Suprapubic skin (tissue), 4 donors: ENCODE results near the gene KCNJ1. TPM values are rescaled to one million over a fixed set of nuclear protein-coding genes. Genes with fewer than 3 reads are reported as not detected.

Experiments used
- DNase-seq, 2 donors: peaks; one replicate each; pipeline ENCODE4 v3.0.0-alpha.2; 2019; ENCODE audit warnings: low spot score in 2 of 2
- H3K27ac ChIP-seq: fragments of 200-600 bp; sonication (generic); one replicate; pipeline ENCODE4 v1.5.1; 2019
- H3K27me3 ChIP-seq: fragments of 200-600 bp; sonication (generic); one replicate; pipeline ENCODE4 v1.5.1; 2019
- H3K36me3 ChIP-seq: fragments of 200-600 bp; sonication (generic); one replicate; pipeline ENCODE4 v1.5.1; 2019
- H3K4me1 ChIP-seq: fragments of 200-600 bp; sonication (generic); one replicate; pipeline ENCODE4 v1.5.1; 2019
- H3K4me3 ChIP-seq: fragments of 200-600 bp; sonication (generic); one replicate; pipeline ENCODE4 v1.5.1; 2019; ENCODE audit warnings: mild to moderate bottlenecking
- H3K9me3 ChIP-seq: fragments of 200-600 bp; sonication (generic); one replicate; pipeline ENCODE4 v1.5.1; 2019
- CTCF ChIP-seq, 2 donors: fragments of 200-600 bp in 1 of 2; fragments of 450-650 bp in 1 of 2; sonication (generic) in 1 of 2; IDR thresholded peaks; one replicate each; pipeline ENCODE4 v1.5.1; 2016 to 2019; ENCODE audit warnings: antibody characterized with exemption in 2 of 2, mild to moderate bottlenecking in 1 of 2, moderate library complexity in 1 of 2
- EP300 ChIP-seq: sonication (generic); formaldehyde crosslinking; IDR thresholded peaks from one replicate; pipeline ENCODE4 v1.6.1; 2017; ENCODE audit warnings: antibody characterized with exemption
- POLR2A ChIP-seq, 2 donors: fragments of 450-650 bp; IDR thresholded peaks; one replicate each; pipeline ENCODE4 v1.6.1; 2017; ENCODE audit warnings: antibody characterized with exemption in 2 of 2, mild to moderate bottlenecking in 2 of 2, moderate library complexity in 2 of 2
- POLR2AphosphoS5 ChIP-seq, 3 donors: sonication (generic); formaldehyde crosslinking; IDR thresholded peaks; one replicate each; pipeline ENCODE4 v1.6.1; 2017; ENCODE audit warnings: antibody characterized with exemption in 3 of 3
- WGBS: methylation state at CpG from one replicate; pipeline ENCODE4 v1.1.5; 2018; 5-methylcytosine and 5-hydroxymethylcytosine counted together
- total RNA-seq, 4 donors: library from RNA; depleted of rRNA; stranded (reverse); fragments of >200 nt; gene quantifications; one replicate each; pipeline ENCODE4 v1.1.0, GENCODE V29; 2016

Gene KCNJ1
- total RNA-seq, 4 donors from 2014 or later, result 0.18 to 3.0 TPM; not detected in 2

- H3K4me3 ChIP-seq, result no peak overlapping the region
- 47% methylated on average over 4 of the region's 4 CpGs for WGBS
- H3K36me3 ChIP-seq, result no peaks in the 10 kb centered on the region
- no peaks in the 10 kb centered on the region for H3K27me3 ChIP-seq
- no peak overlapping the region for H3K27ac ChIP-seq
- no peak for TF ChIP-seq EP300
- no peak for TF ChIP-seq POLR2A (IDR thresholded peaks at IDR 0.05)
- no peak for TF ChIP-seq CTCF (IDR thresholded peaks at IDR 0.05)
- DNase-seq, result no peak
- H3K4me1 ChIP-seq, result peaks cover 18% of the 10 kb centered on the region
- H3K9me3 ChIP-seq, result no peaks in the 10 kb centered on the region
Observed at GRCh38 chr11:128900468-128900867, 33.4 kb upstream of the KCNJ1 start.

DNA sequence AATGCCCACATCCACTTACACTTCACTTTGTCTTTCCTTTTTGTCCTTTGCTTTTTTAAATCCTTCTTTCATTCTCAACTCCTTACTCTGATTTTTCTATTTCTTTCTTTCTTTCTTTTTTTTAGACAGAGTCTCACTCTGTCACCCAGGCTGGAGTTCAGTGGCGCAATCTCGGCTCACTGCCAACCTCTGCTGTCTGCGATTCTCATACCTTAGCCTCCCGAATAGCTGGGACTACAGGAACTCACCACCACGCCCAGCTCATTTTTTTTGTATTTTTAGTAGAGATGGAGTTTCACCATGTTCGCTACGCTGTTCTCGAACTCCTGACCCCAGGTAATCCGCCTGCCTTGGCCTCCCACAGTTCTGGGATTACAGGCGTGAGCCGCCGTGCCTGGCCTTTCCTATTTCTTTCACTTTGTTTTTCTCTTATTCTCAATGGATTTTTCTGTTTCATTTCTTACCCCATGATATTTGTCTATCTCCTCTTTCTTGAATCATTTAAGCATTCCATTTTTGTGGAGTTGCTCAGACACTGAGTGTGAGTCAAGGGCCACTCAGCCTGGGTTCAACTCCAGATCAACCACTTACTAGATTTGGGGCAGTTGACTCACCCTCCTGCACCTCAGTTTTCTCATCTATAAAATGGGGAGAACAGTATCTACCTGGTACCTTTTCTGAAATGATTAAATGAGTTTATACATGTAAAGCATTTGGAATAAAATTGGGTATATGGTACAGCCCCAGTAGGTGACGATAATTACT lies 31.7 kb upstream of the KCNJ1 start:
- Histone ChIP-seq H3K36me3 (no peaks in the 10 kb centered on the region), H3K4me1 (peaks cover 9% of the 10 kb centered on the region), H3K4me3 (no peak overlapping the region), H3K27me3 (no peaks in the 10 kb centered on the region), H3K9me3 (no peaks in the 10 kb centered on the region), H3K27ac (no peak overlapping the region)
- no peak for DNase-seq
- WGBS, result 76% methylated on average over 13 of the region's 13 CpGs
- TF ChIP-seq POLR2AphosphoS5 (IDR thresholded peaks at IDR 0.05) (no peak), POLR2A (IDR thresholded peaks at IDR 0.05) (no peak)

DNA sequence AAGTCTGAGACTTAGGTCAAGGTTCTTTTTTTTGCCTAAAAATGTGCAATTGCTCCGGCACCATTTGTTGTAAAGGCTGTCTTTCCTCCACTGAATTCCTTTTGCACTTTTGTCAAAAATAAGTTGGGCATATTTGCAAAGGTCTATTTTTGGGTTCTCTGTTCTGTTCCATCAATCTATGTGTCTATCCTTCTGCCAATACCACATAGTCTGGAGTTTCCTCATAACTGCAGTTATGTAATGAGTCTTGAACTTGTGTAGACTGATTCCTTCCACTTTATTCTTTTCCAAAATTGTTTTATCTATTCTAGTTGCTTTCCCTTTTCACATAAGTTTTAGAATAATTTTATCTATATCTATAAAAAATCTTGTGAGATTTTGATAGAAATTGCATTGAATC lies 30.7 kb upstream of the KCNJ1 start:
- 62% methylated on average over 1 of the region's 1 CpG for WGBS
- DNase-seq, result no peak
- no peak overlapping the region for H3K27ac ChIP-seq
- H3K36me3 ChIP-seq, result no peaks in the 10 kb centered on the region
- no peaks in the 10 kb centered on the region for H3K9me3 ChIP-seq
- no peaks in the 10 kb centered on the region for H3K27me3 ChIP-seq
- TF ChIP-seq CTCF (IDR thresholded peaks at IDR 0.05) (no peak), POLR2AphosphoS5 (IDR thresholded peaks at IDR 0.05) (no peak), EP300 (no peak), POLR2A (IDR thresholded peaks at IDR 0.05) (no peak)
- no peak overlapping the region for H3K4me3 ChIP-seq
- H3K4me1 ChIP-seq, result peaks cover 14% of the 10 kb centered on the region

DNA sequence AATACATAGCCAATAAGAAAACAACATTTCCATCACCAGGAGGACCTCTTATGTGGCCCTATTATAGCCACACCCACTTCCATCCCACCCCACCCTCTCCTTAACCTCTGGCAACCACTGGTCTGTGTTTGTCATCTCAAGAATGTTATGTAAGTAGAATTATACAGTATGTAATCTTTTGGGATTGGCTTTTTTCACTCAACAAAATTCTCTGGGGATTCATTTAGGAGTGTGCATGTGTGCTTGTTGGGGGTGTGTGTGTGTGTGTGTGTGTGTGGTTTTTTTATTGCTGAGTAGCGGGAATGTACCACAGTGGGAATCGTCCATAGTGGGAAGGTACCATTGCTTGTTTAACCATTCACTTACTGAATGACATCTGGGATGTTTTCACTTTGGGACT lies 29.3 kb upstream of the KCNJ1 start:
- 23% methylated on average over 2 of the region's 2 CpGs for WGBS
- TF ChIP-seq POLR2AphosphoS5 (IDR thresholded peaks at IDR 0.05) (no peak), CTCF (IDR thresholded peaks at IDR 0.05) (no peak), EP300 (no peak), POLR2A (IDR thresholded peaks at IDR 0.05) (no peak)
- no peak for DNase-seq
- no peaks in the 10 kb centered on the region for H3K9me3 ChIP-seq
- H3K27ac ChIP-seq, result no peak overlapping the region
- H3K4me3 ChIP-seq, result no peak overlapping the region
- H3K4me1 ChIP-seq, result peaks cover 21% of the 10 kb centered on the region
- H3K27me3 ChIP-seq, result no peaks in the 10 kb centered on the region
- no peaks in the 10 kb centered on the region for H3K36me3 ChIP-seq

- H3K27me3 ChIP-seq, result no peaks in the 10 kb centered on the region
- peaks cover 29% of the 10 kb centered on the region for H3K4me1 ChIP-seq
- no peak overlapping the region for H3K4me3 ChIP-seq
- no peak overlapping the region for H3K27ac ChIP-seq
- no peaks in the 10 kb centered on the region for H3K9me3 ChIP-seq
- no peak for DNase-seq
- TF ChIP-seq CTCF (IDR thresholded peaks at IDR 0.05) (no peak), POLR2AphosphoS5 (IDR thresholded peaks at IDR 0.05) (no peak), POLR2A (IDR thresholded peaks at IDR 0.05) (no peak), EP300 (no peak)
- H3K36me3 ChIP-seq, result no peaks in the 10 kb centered on the region
- 86% methylated on average over 6 of the region's 9 CpGs for WGBS
Observed at GRCh38 chr11:128895526-128895925, 28.4 kb upstream of the KCNJ1 start.
